Transverse colon (tissue), 4 donors: Measurements from ENCODE around the gene SERPINB10. TPM values are rescaled to one million over a fixed set of nuclear protein-coding genes. Genes with fewer than 3 reads are reported as not detected.

ENCODE experiments used
- DNase-seq: peaks from one replicate; pipeline ENCODE4 v3.0.0-alpha.2; 2019
- H3K27ac ChIP-seq, 4 donors: fragments of 200-600 bp; sonication (generic); 2 replicates each; pipeline ENCODE4 v1.5.1; 2016 to 2018; ENCODE audit warnings: inconsistent platforms in 4 of 4
- H3K27me3 ChIP-seq: fragments of 200-600 bp; sonication (generic); 2 replicates; pipeline ENCODE4 v1.5.1; 2017; ENCODE audit warnings: inconsistent platforms
- H3K36me3 ChIP-seq, 4 donors: fragments of 200-600 bp; sonication (generic); 2 replicates each; pipeline ENCODE4 v1.5.1; 2017 to 2019; ENCODE audit warnings: inconsistent platforms in 4 of 4
- H3K4me1 ChIP-seq, 4 donors: fragments of 200-600 bp; sonication (generic); 2 replicates each; pipeline ENCODE4 v1.5.1; 2017 to 2020; ENCODE audit warnings: inconsistent platforms in 4 of 4
- H3K4me3 ChIP-seq, 4 donors: fragments of 200-600 bp; sonication (generic); 1 replicate in 1 of 4; 2 replicates in 3 of 4; pipeline versions ENCODE4 v1.5.1 to v1.6.1; 2017 to 2019; ENCODE audit warnings: inconsistent platforms in 4 of 4
- H3K9me3 ChIP-seq, 2 donors: fragments of 200-600 bp; sonication (generic); 2 replicates each; pipeline ENCODE4 v1.5.1; 2017 to 2019; ENCODE audit warnings: inconsistent platforms in 2 of 2
- EP300 ChIP-seq: sonication (generic); formaldehyde crosslinking; IDR thresholded peaks from one replicate; pipeline ENCODE4 v1.6.1; 2017; ENCODE audit warnings: antibody characterized with exemption, low read depth
- POLR2A ChIP-seq: fragments of 450-650 bp; IDR thresholded peaks from one replicate; pipeline ENCODE4 v1.6.1; 2016; ENCODE audit warnings: antibody characterized with exemption, mild to moderate bottlenecking, moderate library complexity
- POLR2AphosphoS5 ChIP-seq, 3 donors: sonication (generic); formaldehyde crosslinking; IDR thresholded peaks; one replicate each; pipeline ENCODE4 v1.6.1; 2016; ENCODE audit warnings: antibody characterized with exemption in 3 of 3
- WGBS, 2 donors: methylation state at CpG; one replicate each; pipeline ENCODE4 v1.1.5; 2018; ENCODE audit warnings: low coverage in 1 of 2; 5-methylcytosine and 5-hydroxymethylcytosine counted together
- in situ Hi-C, 4 donors: fragments of 200-750 bp; cut with MboI; loops; one replicate each; pipeline versions ENCODE4 v1.15.0 to v1.15.1; 2017; ENCODE audit warnings: low sequenced_read_pairs in 3 of 4, low pct_ligation_motif_present in 1 of 4, low pct_unique_long_range_greater_than_20kb in 1 of 4
- intact Hi-C: fragments of 100-400 bp; cut with DNase I; formaldehyde crosslinking; loops from one replicate; pipeline ENCODE4 v1.15.1; 2023; ENCODE audit warnings: low total_unique reads
- total RNA-seq, 4 donors: library from RNA; depleted of rRNA; stranded (reverse); fragments of >200 nt; gene quantifications; one replicate each; pipeline ENCODE4 v1.1.0, GENCODE V29; 2016
- TF ChIP-seq, protein P1 (sequence below), 5 experiments: fragments of 200-600 bp in 3 of 5; fragments of 450-650 bp in 2 of 5; sonication (generic) in 3 of 5; IDR thresholded peaks; 1 replicate in 2 of 5; 2 replicates in 3 of 5; pipeline ENCODE4 v1.5.1; 2016 to 2017; ENCODE audit warnings: antibody characterized with exemption in 5 of 5, inconsistent platforms in 3 of 5, mild to moderate bottlenecking in 2 of 5, moderate library complexity in 1 of 5

SERPINB10 gene
- total RNA-seq, 4 donors from 2014 or later = not detected

DNA sequence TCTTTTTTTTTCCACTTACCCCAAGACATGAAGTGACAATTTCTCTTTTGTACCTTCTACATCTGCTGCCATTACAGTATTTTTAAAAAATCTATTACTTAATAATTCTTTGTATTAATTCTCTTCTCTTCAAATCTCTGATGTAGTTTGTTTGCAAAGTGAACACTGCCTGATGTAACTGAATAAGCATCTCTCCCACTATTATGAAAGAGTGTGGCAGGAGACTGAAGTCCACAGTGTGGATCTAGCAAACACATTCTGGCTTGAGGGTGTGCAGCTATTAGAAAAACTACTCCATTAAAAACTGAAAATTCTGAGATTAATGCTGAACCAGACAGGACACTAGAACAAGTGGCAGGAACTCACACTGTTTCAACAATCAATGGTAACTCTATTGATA, 57.1 kb downstream of the SERPINB10 start:
- H3K9me3 ChIP-seq = no peaks in the 10 kb centered on the region
- DNase-seq = no peak
- H3K27ac ChIP-seq = no peak overlapping the region
- H3K4me1 ChIP-seq = peaks cover 0 to 24% (median 9%) of the 10 kb centered on the region in 4 donors
- H3K4me3 ChIP-seq = no peak overlapping the region
- in situ Hi-C loops (no loop called here), intact Hi-C loops (loop anchor here (5.0 kb wide), 2 partner anchors 32 to 1363 kb away; no protein-coding TSS in a partner anchor)
- TF ChIP-seq, protein P1, sequence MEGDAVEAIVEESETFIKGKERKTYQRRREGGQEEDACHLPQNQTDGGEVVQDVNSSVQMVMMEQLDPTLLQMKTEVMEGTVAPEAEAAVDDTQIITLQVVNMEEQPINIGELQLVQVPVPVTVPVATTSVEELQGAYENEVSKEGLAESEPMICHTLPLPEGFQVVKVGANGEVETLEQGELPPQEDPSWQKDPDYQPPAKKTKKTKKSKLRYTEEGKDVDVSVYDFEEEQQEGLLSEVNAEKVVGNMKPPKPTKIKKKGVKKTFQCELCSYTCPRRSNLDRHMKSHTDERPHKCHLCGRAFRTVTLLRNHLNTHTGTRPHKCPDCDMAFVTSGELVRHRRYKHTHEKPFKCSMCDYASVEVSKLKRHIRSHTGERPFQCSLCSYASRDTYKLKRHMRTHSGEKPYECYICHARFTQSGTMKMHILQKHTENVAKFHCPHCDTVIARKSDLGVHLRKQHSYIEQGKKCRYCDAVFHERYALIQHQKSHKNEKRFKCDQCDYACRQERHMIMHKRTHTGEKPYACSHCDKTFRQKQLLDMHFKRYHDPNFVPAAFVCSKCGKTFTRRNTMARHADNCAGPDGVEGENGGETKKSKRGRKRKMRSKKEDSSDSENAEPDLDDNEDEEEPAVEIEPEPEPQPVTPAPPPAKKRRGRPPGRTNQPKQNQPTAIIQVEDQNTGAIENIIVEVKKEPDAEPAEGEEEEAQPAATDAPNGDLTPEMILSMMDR (IDR thresholded peaks at IDR 0.05) = no peak
- TF ChIP-seq EP300 (no peak), POLR2AphosphoS5 (IDR thresholded peaks at IDR 0.05) (no peak), POLR2A (no peak)
- no peaks in the 10 kb centered on the region for H3K27me3 ChIP-seq
- no peaks in the 10 kb centered on the region for H3K36me3 ChIP-seq

DNA sequence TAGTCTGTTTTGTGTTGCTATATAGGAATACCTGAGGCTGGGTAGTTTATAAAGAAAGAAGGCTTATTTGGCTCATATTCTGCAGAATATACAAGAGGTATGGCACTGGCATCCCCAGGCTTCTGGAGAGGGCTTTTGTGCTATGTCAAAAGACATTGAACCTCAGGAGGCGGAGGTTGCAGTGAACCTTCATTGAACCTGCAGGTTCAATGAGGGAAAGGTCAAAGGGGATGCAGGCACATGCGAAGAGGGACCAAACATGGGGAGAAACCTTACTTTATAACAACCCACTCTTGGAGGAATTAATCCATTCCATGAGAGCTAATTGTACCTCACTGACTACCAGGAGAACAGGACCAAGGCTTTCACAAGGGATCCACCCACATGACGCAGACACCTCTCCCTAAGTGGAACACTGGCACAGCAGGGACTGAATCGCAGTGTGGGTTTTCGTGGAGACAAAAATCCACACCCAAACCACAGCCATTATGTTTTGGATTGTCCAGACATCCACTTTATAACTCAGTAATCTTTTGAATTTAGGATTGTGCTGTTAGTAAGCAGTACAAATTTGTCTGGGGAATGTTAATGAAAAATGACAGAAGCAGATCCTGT, 58.1 kb downstream of the SERPINB10 start:
- no peak for TF ChIP-seq EP300
- no peak for TF ChIP-seq POLR2A
- TF ChIP-seq, protein P1 (IDR thresholded peaks at IDR 0.05) = no peak
- TF ChIP-seq POLR2AphosphoS5 (IDR thresholded peaks at IDR 0.05) = no peak
- WGBS, 2 donors = 87% methylated on average over 5 of the region's 5 CpGs; no CpG with 5 or more reads in 1 of the 2 donors

DNA sequence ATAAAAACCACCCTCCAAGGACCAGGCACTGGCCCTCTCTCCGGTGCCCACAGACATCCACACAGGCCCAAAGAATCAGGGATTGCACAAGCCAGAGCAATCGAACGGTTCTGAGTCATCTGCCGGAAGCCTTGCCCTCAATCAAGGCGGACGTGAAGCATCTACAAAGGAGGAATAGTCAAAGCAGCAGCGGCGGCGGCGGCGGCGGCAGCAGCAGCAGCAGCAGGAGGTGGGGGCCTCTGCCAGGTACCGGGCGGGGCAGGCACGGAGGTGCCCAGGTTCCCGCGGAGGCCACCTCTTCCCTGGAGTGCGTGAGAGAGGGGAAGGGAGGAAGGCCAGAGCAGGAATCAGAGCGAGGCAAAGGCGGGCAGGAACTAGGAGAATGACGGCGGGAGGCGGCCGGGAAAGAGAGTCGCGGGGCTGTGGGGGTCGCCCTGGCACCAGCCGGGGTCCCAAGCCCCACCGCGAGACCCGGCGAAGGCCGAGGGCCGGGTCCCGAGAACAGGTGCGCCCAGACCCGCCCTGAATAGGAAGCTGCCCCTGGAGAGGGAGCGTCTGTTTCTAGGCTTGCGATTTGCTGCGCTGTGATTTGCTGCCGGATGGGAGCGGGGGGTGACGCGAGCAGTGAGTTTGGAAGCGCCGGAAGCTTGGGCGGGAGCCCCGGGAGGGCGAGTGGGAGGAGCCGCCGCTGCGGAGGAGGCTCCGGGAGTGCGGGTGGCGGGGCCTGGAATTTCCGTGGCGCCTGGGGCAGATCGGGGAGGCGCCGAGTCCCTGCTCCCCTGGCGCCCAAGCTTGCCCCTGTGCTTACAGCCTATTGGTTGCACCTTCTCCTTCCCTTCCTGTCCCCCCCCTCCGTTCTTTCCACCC, 62.4 kb downstream of the SERPINB10 start, which contains the start of gene SERPINB8:
Gene SERPINB8 (plus strand): TSS at position 140 of the 867 bp plus-strand sequence. CDS start 8,228 bp downstream, outside the sequence.
- no peaks in the 10 kb centered on the region for H3K27me3 ChIP-seq
- no peaks in the 10 kb centered on the region for H3K36me3 ChIP-seq
- peak within 1 kb of the TSS; percentile 97 to 100 (median 98) for H3K27ac ChIP-seq
- peaks cover 0 to 22% (median 14%) of the 10 kb centered on the region in 4 donors for H3K4me1 ChIP-seq
- DNase-seq = peak; percentile 94
- H3K9me3 ChIP-seq = no peaks in the 10 kb centered on the region
- peak; percentile 92 to 96 (median 94) for TF ChIP-seq POLR2AphosphoS5 (IDR thresholded peaks at IDR 0.05)
- no peak for TF ChIP-seq EP300
- TF ChIP-seq, protein P1 (IDR thresholded peaks at IDR 0.05) = no peak
- peak; percentile 96 for TF ChIP-seq POLR2A
- peak within 1 kb of the TSS; percentile 72 to 91 (median 75) for H3K4me3 ChIP-seq
- in situ Hi-C loops = no loop called here
- WGBS, 2 donors = 1% methylated on average over 62 of the region's 62 CpGs; no CpG with 5 or more reads in 1 of the 2 donors
- intact Hi-C loops = loop anchor here (5.0 kb wide), 1 partner anchor 1368 kb away; no protein-coding TSS in a partner anchor

More for the DNA sequence above, 58.1 kb downstream of the SERPINB10 start:
- Histone ChIP-seq H3K9me3 (no peaks in the 10 kb centered on the region), H3K4me3 (no peak overlapping the region), H3K27me3 (no peaks in the 10 kb centered on the region), H3K27ac (no peak overlapping the region), H3K4me1 (peaks cover 0 to 25% (median 10%) of the 10 kb centered on the region in 4 donors), H3K36me3 (no peaks in the 10 kb centered on the region)
- DNase-seq = no peak
- in situ Hi-C loops (no loop called here), intact Hi-C loops (loop anchor here (5.0 kb wide), 1 partner anchor 1364 kb away; no protein-coding TSS in a partner anchor)

DNA sequence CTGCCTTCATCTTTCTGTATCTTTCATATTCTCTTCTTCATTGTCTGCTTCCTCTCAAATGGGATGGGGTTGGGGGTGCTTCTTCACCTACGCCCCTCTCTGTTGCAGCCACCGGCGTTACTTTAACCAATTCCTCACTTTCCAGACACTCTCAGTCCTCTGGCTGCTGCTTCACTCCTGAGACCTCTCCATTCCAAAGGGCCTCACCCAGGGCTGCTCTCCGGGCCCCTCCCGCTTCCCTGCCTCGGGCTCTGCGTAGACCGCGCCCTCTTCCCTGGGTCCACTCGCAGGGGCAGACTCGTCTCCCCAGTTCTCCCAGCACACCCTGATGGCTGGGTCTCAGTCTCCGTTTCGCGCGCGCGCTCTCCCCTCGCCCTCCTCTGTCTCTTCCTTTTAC, 63.0 kb downstream of the SERPINB10 start:
- peak; percentile 70 for DNase-seq
- 0 to 42% methylated on average over 1 to 18 of the region's 18 CpGs for WGBS, 2 donors
- no peaks in the 10 kb centered on the region for H3K27me3 ChIP-seq
- no peaks in the 10 kb centered on the region for H3K36me3 ChIP-seq
- intact Hi-C loops = no loop called here
- no peaks in the 10 kb centered on the region for H3K9me3 ChIP-seq
- in situ Hi-C loops = no loop called here
- H3K4me1 ChIP-seq = peaks cover 0 to 22% (median 14%) of the 10 kb centered on the region in 4 donors
- H3K27ac ChIP-seq = peak overlapping the region; percentile 97 to 100 (median 98)
- TF ChIP-seq POLR2A (no peak), EP300 (no peak), POLR2AphosphoS5 (IDR thresholded peaks at IDR 0.05) (no peak)
- TF ChIP-seq, protein P1 (IDR thresholded peaks at IDR 0.05) = no peak
- peak overlapping the region; percentile 72 to 91 (median 75) for H3K4me3 ChIP-seq
